Endometrial microvascular endothelial cells (primary cell): ENCODE results near the gene SYNPO. TPM values are rescaled to one million over a fixed set of nuclear protein-coding genes. Genes with fewer than 3 reads are reported as not detected.

ENCODE experiments used
- in situ Hi-C: cut with HindIII; loops from 2 replicates; pipeline ENCODE4 v1.10.0; 2017; ENCODE audit warnings: low sequenced_read_pairs, low pct_unique_long_range_greater_than_20kb; ENCODE audit errors: inconsistent ontology term
- total RNA-seq: library from RNA; depleted of rRNA; stranded (reverse); fragments of >200 nt; gene quantifications from one replicate; pipeline ENCODE4 v1.2.3, GENCODE V29; 2015; ENCODE audit errors: inconsistent ontology term

The SYNPO gene
- total RNA-seq, 1 donor from 2014 or later: 34.8 TPM

GRCh38 chr5:150651382-150651781 is 10.9 kb downstream of the SYNPO start:
- in situ Hi-C loops: loop anchor here (25.0 kb wide), 2 partner anchors 189 to 339 kb away; partner anchors contain the start of gene ARSI

- in situ Hi-C loops: loop anchor here (25.0 kb wide), 2 partner anchors 190 to 340 kb away; partner anchors contain the start of gene ARSI
These were observed 11.6 kb downstream of the SYNPO start for GRCh38 chr5:150651924-150652671.

GRCh38 chr5:150653145-150653761 is 12.8 kb downstream of the SYNPO start:
- in situ Hi-C loops: loop anchor here (25.0 kb wide), 2 partner anchors 191 to 341 kb away; partner anchors contain the start of gene ARSI

GRCh38 chr5:150653762-150654556 is 13.5 kb downstream of the SYNPO start:
- in situ Hi-C loops: loop anchor here (25.0 kb wide), 2 partner anchors 192 to 342 kb away; partner anchors contain the start of gene ARSI

GRCh38 chr5:150655221-150655620 is 14.8 kb downstream of the SYNPO start:
- in situ Hi-C loops: loop anchor here (5.0 to 25.0 kb wide), 3 partner anchors 98 to 343 kb away; partner anchors contain the start of gene ARSI

GRCh38 chr5:150656191-150657132 is 16.0 kb downstream of the SYNPO start:
- in situ Hi-C loops: loop anchor here (5.0 to 25.0 kb wide), 3 partner anchors 99 to 344 kb away; partner anchors contain the start of gene ARSI

- in situ Hi-C loops: loop anchor here (5.0 to 25.0 kb wide), 3 partner anchors 101 to 346 kb away; partner anchors contain the start of gene ARSI
These were observed 17.7 kb downstream of the SYNPO start for GRCh38 chr5:150658121-150658520.

- in situ Hi-C loops: loop anchor here (5.0 to 25.0 kb wide), 3 partner anchors 101 to 346 kb away; partner anchors contain the start of gene ARSI
These were observed 18.3 kb downstream of the SYNPO start for GRCh38 chr5:150658699-150659265.

GRCh38 chr5:150659360-150660107 is 19.1 kb downstream of the SYNPO start:
- in situ Hi-C loops: loop anchor here (5.0 to 25.0 kb wide), 3 partner anchors 102 to 347 kb away; partner anchors contain the start of gene ARSI

GRCh38 chr5:150660108-150660831 is 19.8 kb downstream of the SYNPO start:
- in situ Hi-C loops: loop anchor here (25.0 kb wide), 2 partner anchors 198 to 348 kb away; partner anchors contain the start of gene ARSI

- in situ Hi-C loops: loop anchor here (25.0 kb wide), 2 partner anchors 199 to 349 kb away; partner anchors contain the start of gene ARSI
These were observed 20.6 kb downstream of the SYNPO start, which contains the start of gene MYOZ3 for GRCh38 chr5:150661086-150661485. MYOZ3 (plus strand) TSS chr5:150661251; CDS start chr5:150662942, 1,691 bp downstream.

GRCh38 chr5:150661821-150662596 is 21.5 kb downstream of the SYNPO start:
- in situ Hi-C loops: loop anchor here (25.0 kb wide), 2 partner anchors 200 to 350 kb away; partner anchors contain the start of gene ARSI

GRCh38 chr5:150662731-150663516 is 22.5 kb downstream of the SYNPO start:
- in situ Hi-C loops: loop anchor here (25.0 kb wide), 2 partner anchors 201 to 351 kb away; partner anchors contain the start of gene ARSI

GRCh38 chr5:150663936-150664335 is 23.5 kb downstream of the SYNPO start:
- in situ Hi-C loops: loop anchor here (25.0 kb wide), 2 partner anchors 202 to 352 kb away; partner anchors contain the start of gene ARSI
